Gastrocnemius medialis (tissue), 4 donors: Measurements from ENCODE around the gene HERC6. TPM values are rescaled to one million over a fixed set of nuclear protein-coding genes. Genes with fewer than 3 reads are reported as not detected.

ENCODE experiments used
- ATAC-seq, 2 donors: fragments of 150-250 bp; one replicate each; pipeline ENCODE4 v1.9.1; 2016
- DNase-seq, 2 donors: peaks; one replicate each; pipeline ENCODE4 v3.0.0-alpha.2; 2019
- H3K27ac ChIP-seq, 4 donors: fragments of 200-600 bp; sonication (generic); 1 replicate in 1 of 4; 2 replicates in 3 of 4; pipeline ENCODE4 v1.5.1; 2016 to 2018; ENCODE audit warnings: mild to moderate bottlenecking in 2 of 4, moderate library complexity in 1 of 4
- H3K27me3 ChIP-seq, 3 donors: fragments of 200-600 bp; sonication (generic) in 2 of 3; 1 replicate in 1 of 3; 2 replicates in 2 of 3; pipeline versions ENCODE4 v1.5.1 to v1.6.0; 2016 to 2019; ENCODE audit warnings: mild to moderate bottlenecking in 1 of 3, moderate library complexity in 1 of 3
- H3K36me3 ChIP-seq, 2 donors: fragments of 200-600 bp; sonication (generic) in 1 of 2; one replicate each; pipeline ENCODE4 v1.5.1; 2017 to 2018
- H3K4me1 ChIP-seq, 2 donors: fragments of 200-600 bp; sonication (generic) in 1 of 2; one replicate each; pipeline ENCODE4 v1.5.1; 2016 to 2017; ENCODE audit warnings: mild to moderate bottlenecking in 2 of 2
- H3K4me3 ChIP-seq, 4 donors: fragments of 200-600 bp; sonication (generic) in 3 of 4; 1 replicate in 1 of 4; 2 replicates in 3 of 4; pipeline ENCODE4 v1.5.1; 2016 to 2019; ENCODE audit warnings: mild to moderate bottlenecking in 2 of 4
- H3K9me3 ChIP-seq, 3 donors: fragments of 200-600 bp; sonication (generic) in 2 of 3; 1 replicate in 1 of 3; 2 replicates in 2 of 3; pipeline ENCODE4 v1.5.1; 2016 to 2019
- CTCF ChIP-seq, 5 experiments: fragments of 450-650 bp in 3 of 5; fragments of 200-600 bp in 2 of 5; sonication (generic) in 2 of 5; IDR thresholded peaks in 4 of 5; conservative IDR thresholded peaks in 1 of 5; 1 replicate in 4 of 5; 2 replicates in 1 of 5; pipeline ENCODE4 v1.5.1; 2016 to 2019; ENCODE audit warnings: antibody characterized with exemption in 5 of 5, mild to moderate bottlenecking in 3 of 5, moderate library complexity in 3 of 5
- POLR2A ChIP-seq, 2 donors: fragments of 450-650 bp; IDR thresholded peaks; one replicate each; pipeline ENCODE4 v1.6.1; 2017; ENCODE audit warnings: antibody characterized with exemption in 2 of 2, mild to moderate bottlenecking in 2 of 2, moderate library complexity in 2 of 2
- in situ Hi-C, 4 donors: fragments of 200-750 bp; cut with MboI; loops; one replicate each; pipeline versions ENCODE4 v1.15.0 to v1.8.0; 2017; ENCODE audit warnings: low sequenced_read_pairs in 4 of 4
- intact Hi-C: fragments of 100-400 bp; cut with DNase I; formaldehyde crosslinking; loops from one replicate; pipeline ENCODE4 v1.15.1; 2023; ENCODE audit warnings: low total_unique reads
- total RNA-seq, 4 donors: library from RNA; depleted of rRNA; stranded (reverse); fragments of >200 nt; gene quantifications; one replicate each; pipeline versions ENCODE4 v1.1.0 to v1.2.3, GENCODE V29; 2016

The HERC6 gene
- total RNA-seq, 4 donors from 2014 or later = 0.42 to 1.6 (median 1.0) TPM

DNA sequence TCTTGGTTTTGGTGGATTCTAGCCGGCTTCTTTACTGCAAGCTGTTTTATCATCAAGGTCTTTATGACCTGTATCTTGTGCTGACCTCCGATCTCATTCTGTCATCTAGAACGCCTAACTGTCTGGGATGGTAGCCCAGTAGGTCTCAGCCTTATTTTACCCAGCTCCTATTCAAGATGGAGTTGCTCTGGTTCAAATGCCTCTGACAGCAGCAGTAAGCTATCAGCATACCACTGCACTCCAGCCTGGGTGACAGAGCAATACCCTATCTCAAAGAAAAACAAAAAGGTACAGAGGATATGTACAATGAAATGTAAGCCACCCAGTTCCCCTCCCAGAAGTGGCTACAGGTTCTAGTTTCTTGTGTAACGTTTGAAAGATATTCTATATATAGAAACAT is 36.1 kb downstream of the HERC6 start:
- in situ Hi-C loops (no loop called here), intact Hi-C loops (no loop called here)
- H3K4me3 ChIP-seq = no peak overlapping the region
- DNase-seq (no peak), ATAC-seq (no peak)
- TF ChIP-seq POLR2A (IDR thresholded peaks at IDR 0.05) = no peak
- TF ChIP-seq CTCF (IDR thresholded peaks at IDR 0.05 in 4 of 5, conservative IDR thresholded peaks at IDR 0.05 in 1 of 5) = no peak
- H3K27ac ChIP-seq = no peak overlapping the region
- H3K4me1 ChIP-seq = no peaks in the 10 kb centered on the region
- H3K9me3 ChIP-seq = no peaks in the 10 kb centered on the region
- H3K36me3 ChIP-seq = no peaks in the 10 kb centered on the region
- H3K27me3 ChIP-seq = no peaks in the 10 kb centered on the region

DNA sequence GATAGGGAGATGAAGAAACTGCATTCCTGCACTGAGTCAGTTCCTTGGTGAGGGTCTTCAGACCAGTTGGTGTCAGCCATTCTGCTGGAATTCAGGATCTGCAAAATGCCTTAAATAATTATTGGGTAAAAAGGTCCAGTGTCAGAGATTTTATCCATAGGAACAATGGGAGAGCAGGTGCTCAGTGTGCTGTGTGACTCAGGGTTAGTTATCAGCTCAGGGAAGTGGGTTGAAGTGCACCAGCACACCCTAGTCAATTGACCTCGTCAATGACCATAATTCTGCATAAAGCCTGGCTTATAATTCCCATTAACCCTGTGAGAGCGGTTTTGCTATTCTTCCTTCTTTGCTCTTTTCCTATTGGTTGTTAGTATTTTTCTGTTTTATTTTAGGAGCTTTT is 37.3 kb downstream of the HERC6 start:
- Histone ChIP-seq H3K27me3 (no peaks in the 10 kb centered on the region), H3K4me1 (no peaks in the 10 kb centered on the region), H3K27ac (no peak overlapping the region), H3K4me3 (no peak overlapping the region), H3K36me3 (no peaks in the 10 kb centered on the region), H3K9me3 (no peaks in the 10 kb centered on the region)
- no peak for ATAC-seq
- intact Hi-C loops (no loop called here), in situ Hi-C loops (no loop called here)
- TF ChIP-seq CTCF (IDR thresholded peaks at IDR 0.05 in 4 of 5, conservative IDR thresholded peaks at IDR 0.05 in 1 of 5) (no peak), POLR2A (IDR thresholded peaks at IDR 0.05) (no peak)
- no peak for DNase-seq

DNA sequence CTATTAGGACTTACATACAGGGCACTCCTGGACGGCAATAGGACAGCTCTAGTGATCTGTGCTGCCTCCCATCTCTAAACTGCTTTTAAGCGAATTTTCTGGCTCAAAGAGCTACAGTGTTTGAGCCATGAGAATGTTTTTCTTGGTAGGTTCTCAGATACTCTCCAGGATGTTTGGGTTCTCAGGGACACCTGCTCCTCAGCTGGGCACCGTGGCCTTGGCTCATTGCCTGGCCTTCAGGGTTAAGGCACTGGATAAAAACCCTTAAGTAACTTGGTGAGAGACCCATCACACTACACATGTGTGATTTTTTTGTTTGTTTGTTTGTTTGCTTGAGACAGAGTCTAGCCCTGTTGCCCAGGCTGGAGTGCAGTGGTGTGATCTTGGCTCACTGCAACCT is 39.8 kb downstream of the HERC6 start:
- ATAC-seq (no peak), DNase-seq (no peak)
- intact Hi-C loops = no loop called here
- Histone ChIP-seq H3K27ac (no peak overlapping the region), H3K4me1 (no peaks in the 10 kb centered on the region), H3K36me3 (no peaks in the 10 kb centered on the region), H3K9me3 (no peaks in the 10 kb centered on the region), H3K4me3 (no peak overlapping the region), H3K27me3 (no peaks in the 10 kb centered on the region)
- in situ Hi-C loops = no loop called here
- TF ChIP-seq POLR2A (IDR thresholded peaks at IDR 0.05) (no peak), CTCF (IDR thresholded peaks at IDR 0.05 in 4 of 5, conservative IDR thresholded peaks at IDR 0.05 in 1 of 5) (no peak)

DNA sequence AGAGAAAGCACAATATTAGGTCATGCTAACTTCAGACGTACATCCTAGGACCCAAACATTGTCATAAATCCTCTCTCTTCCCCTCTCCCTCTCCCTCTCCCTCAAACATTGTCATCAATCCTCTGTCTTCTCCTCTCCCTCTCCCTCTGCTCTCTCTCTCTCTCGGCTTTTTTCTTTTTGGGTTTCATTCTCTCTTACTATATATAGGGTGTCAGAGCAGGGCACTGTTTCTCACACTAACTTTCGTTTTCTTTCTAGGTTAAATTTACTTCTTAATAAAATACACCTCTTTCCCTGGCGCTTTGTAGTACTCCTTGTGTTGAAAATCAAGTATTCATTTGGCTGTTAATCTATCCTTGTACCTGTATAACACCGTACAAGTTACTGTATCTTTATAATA is 41.2 kb downstream of the HERC6 start:
- ATAC-seq (no peak), DNase-seq (no peak)
- Histone ChIP-seq H3K27ac (no peak overlapping the region), H3K36me3 (no peaks in the 10 kb centered on the region), H3K27me3 (no peaks in the 10 kb centered on the region), H3K4me3 (no peak overlapping the region), H3K9me3 (no peaks in the 10 kb centered on the region), H3K4me1 (no peaks in the 10 kb centered on the region)
- in situ Hi-C loops (no loop called here), intact Hi-C loops (no loop called here)
- TF ChIP-seq POLR2A (IDR thresholded peaks at IDR 0.05) = no peak
- no peak for TF ChIP-seq CTCF (IDR thresholded peaks at IDR 0.05 in 4 of 5, conservative IDR thresholded peaks at IDR 0.05 in 1 of 5)

DNA sequence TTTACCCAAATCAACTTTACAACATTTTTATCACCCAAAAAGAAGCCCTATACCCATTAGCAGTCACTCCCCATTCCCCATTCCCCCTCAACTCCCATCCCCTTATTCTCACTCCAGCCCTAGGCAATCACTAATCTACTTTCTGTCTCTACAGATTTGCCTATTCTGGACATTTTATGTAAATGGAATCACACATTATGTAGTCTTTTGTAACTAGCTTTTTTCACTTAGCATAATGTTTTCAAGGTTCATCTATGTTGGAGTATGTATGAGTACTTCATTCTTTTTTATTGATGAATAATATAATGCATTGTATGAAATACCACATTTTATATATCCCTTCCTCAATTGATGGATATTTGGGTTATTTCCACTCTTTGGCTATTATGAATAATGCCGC is 42.2 kb downstream of the HERC6 start:
- in situ Hi-C loops (no loop called here), intact Hi-C loops (no loop called here)
- Histone ChIP-seq H3K36me3 (no peaks in the 10 kb centered on the region), H3K27me3 (no peaks in the 10 kb centered on the region), H3K4me3 (no peak overlapping the region), H3K27ac (no peak overlapping the region), H3K4me1 (no peaks in the 10 kb centered on the region), H3K9me3 (no peaks in the 10 kb centered on the region)
- DNase-seq (no peak), ATAC-seq (no peak)
- TF ChIP-seq CTCF (IDR thresholded peaks at IDR 0.05 in 4 of 5, conservative IDR thresholded peaks at IDR 0.05 in 1 of 5) (no peak), POLR2A (IDR thresholded peaks at IDR 0.05) (no peak)
